ENCODE measurements around the gene ULK2. TPM values are rescaled to one million over a fixed set of nuclear protein-coding genes. Genes with fewer than 3 reads are reported as not detected.

Gene ULK2
- total RNA-seq, 1 experiment from 2014 or later = 12.7 TPM

DNA sequence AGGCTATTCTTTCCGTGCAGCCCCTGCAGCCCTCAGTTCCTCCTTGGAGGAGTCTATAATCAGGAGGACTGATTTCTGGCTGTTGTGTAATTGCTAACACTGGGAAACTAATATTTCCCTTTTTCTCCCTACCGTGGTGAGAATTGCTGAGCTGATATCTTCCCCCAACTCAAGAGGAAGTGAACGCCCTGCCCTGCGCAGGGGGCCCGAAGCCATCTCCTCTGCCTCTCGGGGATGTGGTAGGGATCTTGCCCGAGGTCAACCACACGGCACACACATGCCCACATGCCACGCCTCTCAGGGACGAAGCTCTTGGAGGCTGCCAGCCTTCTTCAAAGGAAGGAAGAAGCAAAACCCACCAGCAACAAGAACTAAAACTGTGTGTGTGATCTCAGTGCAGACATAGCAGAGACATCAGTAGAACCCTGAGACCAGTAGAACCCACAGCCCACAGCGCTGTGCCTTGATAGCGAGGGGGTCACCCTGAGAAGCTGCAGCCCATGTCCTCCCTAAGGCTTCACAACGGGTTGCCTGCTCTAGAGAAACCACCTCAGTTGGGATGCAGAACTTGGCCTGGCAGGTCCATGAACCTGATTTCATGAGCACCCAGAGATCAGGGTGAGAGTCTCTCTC, 8.9 kb upstream of the ULK2 start:
- BruUV-seq (replicated peaks) = no TSS peak
- ATAC-seq (no peak), DNase-seq (ENCODE audit: low read depth, low spot score) (no peak)
- intact Hi-C loops (cut with micrococcal nuclease) = no loop called here
- no peak overlapping the region for H3K27ac ChIP-seq (ENCODE audit: low read depth, low read length)
- no peak overlapping the region for H3K4me2 ChIP-seq (ENCODE audit: low read length)
- no peaks in the 10 kb centered on the region for H3K9me2 ChIP-seq (ENCODE audit: insufficient read depth)
- H3K9me3 ChIP-seq (ENCODE audit: control insufficient read depth in 1 of 2, insufficient read depth in 1 of 2, low read depth in 1 of 2, low read length in 2 of 2) = no peaks in the 10 kb centered on the region
- ChIA-PET RAD21 (ENCODE audit: low non-redundant PET in 1 of 2, low total read pairs in 2 of 2, uncharacterized antibody in 2 of 2, unreplicated experiment in 2 of 2) (no interaction called here), CTCF (no interaction called here), POLR2A (no interaction called here)
- no peaks in the 10 kb centered on the region for H4K20me1 ChIP-seq (ENCODE audit: insufficient read depth)
- H3K36me3 ChIP-seq (ENCODE audit: control insufficient read depth in 1 of 2, insufficient read depth in 2 of 2, low read length in 2 of 2) = no peaks in the 10 kb centered on the region
- no peak overlapping the region for H3K9ac ChIP-seq (ENCODE audit: low read length)
- H3K27me3 ChIP-seq (ENCODE audit: insufficient read depth, low read length) = no peaks in the 10 kb centered on the region
- TF ChIP-seq, protein P1, sequence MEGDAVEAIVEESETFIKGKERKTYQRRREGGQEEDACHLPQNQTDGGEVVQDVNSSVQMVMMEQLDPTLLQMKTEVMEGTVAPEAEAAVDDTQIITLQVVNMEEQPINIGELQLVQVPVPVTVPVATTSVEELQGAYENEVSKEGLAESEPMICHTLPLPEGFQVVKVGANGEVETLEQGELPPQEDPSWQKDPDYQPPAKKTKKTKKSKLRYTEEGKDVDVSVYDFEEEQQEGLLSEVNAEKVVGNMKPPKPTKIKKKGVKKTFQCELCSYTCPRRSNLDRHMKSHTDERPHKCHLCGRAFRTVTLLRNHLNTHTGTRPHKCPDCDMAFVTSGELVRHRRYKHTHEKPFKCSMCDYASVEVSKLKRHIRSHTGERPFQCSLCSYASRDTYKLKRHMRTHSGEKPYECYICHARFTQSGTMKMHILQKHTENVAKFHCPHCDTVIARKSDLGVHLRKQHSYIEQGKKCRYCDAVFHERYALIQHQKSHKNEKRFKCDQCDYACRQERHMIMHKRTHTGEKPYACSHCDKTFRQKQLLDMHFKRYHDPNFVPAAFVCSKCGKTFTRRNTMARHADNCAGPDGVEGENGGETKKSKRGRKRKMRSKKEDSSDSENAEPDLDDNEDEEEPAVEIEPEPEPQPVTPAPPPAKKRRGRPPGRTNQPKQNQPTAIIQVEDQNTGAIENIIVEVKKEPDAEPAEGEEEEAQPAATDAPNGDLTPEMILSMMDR (IDR thresholded peaks at IDR 0.05 in 2 of 3, conservative IDR thresholded peaks at IDR 0.05 in 1 of 3; ENCODE audit: borderline replicate concordance in 1 of 3, insufficient read depth in 1 of 3, low read depth in 2 of 3, low read length in 2 of 3) = no peak
- no peak for TF ChIP-seq SP1 (IDR thresholded peaks at IDR 0.05; ENCODE audit: low read depth)
- TF ChIP-seq EGR1 (IDR thresholded peaks at IDR 0.05; ENCODE audit: low read depth) = no peak
- no peaks in the 10 kb centered on the region for H3K79me2 ChIP-seq (ENCODE audit: insufficient read depth, low read length)
- H2AFZ ChIP-seq (ENCODE audit: low read depth, low read length, poor library complexity, severe bottlenecking) = no peak overlapping the region
- H3K4me1 ChIP-seq (ENCODE audit: control insufficient read depth in 1 of 2, insufficient read depth in 2 of 2, low read length in 2 of 2) = no peaks in the 10 kb centered on the region
- no peak overlapping the region for H3K4me3 ChIP-seq (replicated peaks in 1 of 2; ENCODE audit: low read depth in 1 of 2, low read length in 2 of 2)

DNA sequence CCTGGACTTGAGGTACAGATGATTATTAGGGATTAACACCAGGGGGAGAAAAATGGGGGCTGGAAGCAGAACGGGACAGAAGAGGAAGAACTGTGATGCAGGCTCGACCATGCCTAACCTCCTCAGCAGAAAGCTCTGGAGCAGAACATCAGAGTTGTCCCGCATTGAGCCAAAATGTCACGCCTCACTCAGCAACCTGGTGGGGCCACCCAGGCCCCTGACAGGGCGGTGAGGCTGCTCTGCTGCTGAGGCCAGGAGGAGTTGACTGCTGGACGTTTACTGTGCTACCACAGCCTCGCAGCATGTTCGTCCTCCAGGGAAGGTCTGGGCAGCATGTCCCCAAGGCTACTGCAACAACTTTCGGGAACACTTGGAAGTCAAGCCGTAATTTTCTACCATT, 6.5 kb upstream of the ULK2 start:
- intact Hi-C loops (cut with micrococcal nuclease) = no loop called here
- RAD21 ChIA-PET (ENCODE audit: low non-redundant PET in 1 of 2, low total read pairs in 2 of 2, uncharacterized antibody in 2 of 2, unreplicated experiment in 2 of 2) = no interaction called here

More for the DNA sequence above, 6.5 kb upstream of the ULK2 start:
- Histone ChIP-seq H4K20me1 (ENCODE audit: insufficient read depth) (no peaks in the 10 kb centered on the region), H3K4me1 (ENCODE audit: control insufficient read depth in 1 of 2, insufficient read depth in 2 of 2, low read length in 2 of 2) (no peaks in the 10 kb centered on the region), H3K27me3 (ENCODE audit: insufficient read depth, low read length) (no peaks in the 10 kb centered on the region), H3K4me2 (ENCODE audit: low read length) (no peak overlapping the region), H3K27ac (ENCODE audit: low read depth, low read length) (no peak overlapping the region), H2AFZ (ENCODE audit: low read depth, low read length, poor library complexity, severe bottlenecking) (no peak overlapping the region), H3K9me3 (ENCODE audit: control insufficient read depth in 1 of 2, insufficient read depth in 1 of 2, low read depth in 1 of 2, low read length in 2 of 2) (no peaks in the 10 kb centered on the region), H3K36me3 (ENCODE audit: control insufficient read depth in 1 of 2, insufficient read depth in 2 of 2, low read length in 2 of 2) (no peaks in the 10 kb centered on the region), H3K79me2 (ENCODE audit: insufficient read depth, low read length) (no peaks in the 10 kb centered on the region), H3K9me2 (ENCODE audit: insufficient read depth) (no peaks in the 10 kb centered on the region), H3K9ac (ENCODE audit: low read length) (no peak overlapping the region), H3K4me3 (replicated peaks in 1 of 2; ENCODE audit: low read depth in 1 of 2, low read length in 2 of 2) (no peak overlapping the region)
- ChIA-PET POLR2A (no interaction called here), CTCF (no interaction called here)
- no TSS peak for BruUV-seq (replicated peaks)
- ATAC-seq (no peak), DNase-seq (ENCODE audit: low read depth, low spot score) (no peak)
- TF ChIP-seq, protein P1 (IDR thresholded peaks at IDR 0.05 in 2 of 3, conservative IDR thresholded peaks at IDR 0.05 in 1 of 3; ENCODE audit: borderline replicate concordance in 1 of 3, insufficient read depth in 1 of 3, low read depth in 2 of 3, low read length in 2 of 3) = no peak
